ENCODE measurements around the gene NMRAL1.

GRCh38 chr16:4505356-4506147 lies 31.1 kb upstream of the NMRAL1 start:
- no peak for TF ChIP-seq EZH2 (IDR thresholded peaks at IDR 0.05; ENCODE audit: borderline replicate concordance, insufficient read depth, low read depth, low read length, poor library complexity, severe bottlenecking)
- TF ChIP-seq, protein P1, sequence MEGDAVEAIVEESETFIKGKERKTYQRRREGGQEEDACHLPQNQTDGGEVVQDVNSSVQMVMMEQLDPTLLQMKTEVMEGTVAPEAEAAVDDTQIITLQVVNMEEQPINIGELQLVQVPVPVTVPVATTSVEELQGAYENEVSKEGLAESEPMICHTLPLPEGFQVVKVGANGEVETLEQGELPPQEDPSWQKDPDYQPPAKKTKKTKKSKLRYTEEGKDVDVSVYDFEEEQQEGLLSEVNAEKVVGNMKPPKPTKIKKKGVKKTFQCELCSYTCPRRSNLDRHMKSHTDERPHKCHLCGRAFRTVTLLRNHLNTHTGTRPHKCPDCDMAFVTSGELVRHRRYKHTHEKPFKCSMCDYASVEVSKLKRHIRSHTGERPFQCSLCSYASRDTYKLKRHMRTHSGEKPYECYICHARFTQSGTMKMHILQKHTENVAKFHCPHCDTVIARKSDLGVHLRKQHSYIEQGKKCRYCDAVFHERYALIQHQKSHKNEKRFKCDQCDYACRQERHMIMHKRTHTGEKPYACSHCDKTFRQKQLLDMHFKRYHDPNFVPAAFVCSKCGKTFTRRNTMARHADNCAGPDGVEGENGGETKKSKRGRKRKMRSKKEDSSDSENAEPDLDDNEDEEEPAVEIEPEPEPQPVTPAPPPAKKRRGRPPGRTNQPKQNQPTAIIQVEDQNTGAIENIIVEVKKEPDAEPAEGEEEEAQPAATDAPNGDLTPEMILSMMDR (IDR thresholded peaks at IDR 0.05) = no peak

Data from B cell (primary cell).